GM12874 (cell line): ENCODE measurements around the gene CYP4F3.

Experiments used
- CTCF ChIP-seq: IDR thresholded peaks from 2 replicates; pipeline ENCODE4 v1.5.1; 2011; ENCODE audit warnings: low read depth, mild to moderate bottlenecking, control low read depth, low read length, moderate library complexity; ENCODE audit not compliant: insufficient read depth

CYP4F3 gene

GRCh38 chr19:15636026-15636425, 4.7 kb upstream of the CYP4F3 start:
- no peak for TF ChIP-seq CTCF

- no peak for TF ChIP-seq CTCF
Observed at GRCh38 chr19:15639596-15639995, 1.1 kb upstream of the CYP4F3 start.

- TF ChIP-seq CTCF: no peak
Observed at GRCh38 chr19:15640904-15641597, 354 bp downstream of the CYP4F3 start.

GRCh38 chr19:15641901-15642491, 1.3 kb downstream of the CYP4F3 start:
- no peak for TF ChIP-seq CTCF

GRCh38 chr19:15642807-15643206, 2.1 kb downstream of the CYP4F3 start:
- no peak for TF ChIP-seq CTCF

- no peak for TF ChIP-seq CTCF
Observed at GRCh38 chr19:15643387-15643786, 2.7 kb downstream of the CYP4F3 start.

GRCh38 chr19:15644066-15644741, 3.5 kb downstream of the CYP4F3 start:
- no peak for TF ChIP-seq CTCF
